Left hindlimb (tissue), 1 donor: Measurements from ENCODE around the gene SFTA2.
"Not testable (repeated sequence)": the region's sequence is repeated elsewhere in the genome, so short reads cannot be mapped to it uniquely, and the experiment has no call there.

Experiments
- DNase-seq: peaks from one replicate; pipeline ENCODE4 v3.0.0-alpha.2; 2018

Gene SFTA2

GRCh38 chr6:30912746-30913520 lies 19.0 kb downstream of the SFTA2 start:
- no peak for DNase-seq

- peak; percentile 2 for DNase-seq
Measured at GRCh38 chr6:30910473-30910872, 21.5 kb downstream of the SFTA2 start.

DNA sequence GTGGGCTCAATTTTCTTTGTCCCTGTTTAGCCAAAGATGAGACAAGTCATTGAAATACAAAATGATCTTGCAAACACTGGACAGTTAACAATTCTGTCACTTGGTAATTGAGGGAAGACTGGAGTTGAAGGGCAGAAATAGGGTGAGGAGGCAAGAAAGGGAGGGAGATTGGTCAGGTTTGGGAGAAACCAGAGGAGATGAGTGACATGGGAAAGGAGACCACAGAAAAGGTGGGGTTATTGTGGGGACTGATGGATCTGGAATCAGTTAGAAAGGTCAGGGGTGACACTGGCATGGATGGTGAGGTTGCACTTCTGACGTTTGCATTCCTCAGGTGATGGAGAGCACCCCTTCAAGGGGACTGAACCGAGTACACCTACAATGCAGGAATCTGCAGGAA lies 23.3 kb downstream of the SFTA2 start:
- DNase-seq: peak; percentile 13

- DNase-seq: peak; percentile 98
Measured at GRCh38 chr6:30907758-30908591, 24.0 kb downstream of the SFTA2 start, which contains the start of gene GTF2H4. TSS of gene GTF2H4 (plus strand) at chr6:30908207.

DNA sequence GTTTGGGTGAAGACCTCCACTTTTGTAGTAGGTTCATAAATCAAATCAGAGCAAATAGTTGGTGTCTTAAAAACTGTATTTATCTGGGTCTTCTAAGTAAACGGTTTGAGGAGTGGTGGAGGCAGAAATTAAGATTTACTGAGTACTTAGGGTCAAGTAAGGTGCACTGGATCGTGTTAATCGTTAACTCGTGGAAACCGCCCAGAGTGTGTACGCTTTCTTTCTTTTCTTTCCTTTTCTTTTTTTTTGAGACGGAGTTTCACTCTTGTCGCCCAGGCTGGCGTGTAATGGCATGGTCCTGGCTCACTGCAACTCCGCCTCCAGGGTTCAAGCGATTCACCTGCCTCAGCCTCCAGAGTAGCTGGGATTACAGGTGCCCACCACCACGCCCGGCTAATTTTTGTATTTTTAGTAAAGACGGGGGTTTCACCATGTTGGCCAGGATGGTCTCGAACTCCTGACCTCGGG lies 24.6 kb downstream of the SFTA2 start:
- not testable (repeated sequence) for DNase-seq

DNA sequence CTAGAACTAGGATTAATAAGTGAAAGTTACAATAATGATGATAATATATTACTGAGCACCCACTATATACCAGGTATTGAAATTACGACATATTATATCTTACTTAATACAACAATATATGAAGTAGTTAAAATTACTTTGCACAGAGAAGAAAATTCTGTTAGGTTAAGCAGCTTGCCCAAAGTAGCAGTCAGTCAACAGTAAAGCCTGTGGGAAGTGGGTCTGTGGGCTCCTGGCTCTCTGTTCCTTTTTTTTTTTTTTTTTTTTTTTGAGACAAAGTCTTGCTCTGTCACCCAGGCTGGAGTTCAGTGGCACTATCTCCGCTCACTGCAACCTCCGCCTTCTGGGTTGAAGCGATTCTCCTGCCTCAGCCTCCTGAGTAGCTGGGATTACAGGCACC lies 28.7 kb downstream of the SFTA2 start:
- DNase-seq: no peak

DNA sequence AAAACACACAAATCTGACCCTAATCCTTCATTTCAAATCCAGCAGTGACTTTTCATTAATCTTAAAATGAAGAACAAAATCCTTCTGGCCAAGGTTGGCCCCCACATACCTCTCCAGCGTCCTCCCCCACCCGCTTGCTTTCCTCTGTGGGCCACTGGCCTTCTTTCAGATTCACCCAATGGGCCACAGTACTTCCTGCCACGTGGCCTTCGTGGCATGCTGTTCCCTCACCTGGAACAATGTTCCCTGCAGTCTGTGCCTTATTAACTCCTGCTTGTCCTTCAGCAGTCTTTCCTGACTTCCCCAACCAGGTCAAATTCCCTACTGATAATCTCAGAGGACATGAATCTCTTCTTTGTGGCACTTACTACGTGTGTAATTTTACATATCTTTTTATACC lies 29.3 kb downstream of the SFTA2 start:
- DNase-seq: peak; percentile 4

DNA sequence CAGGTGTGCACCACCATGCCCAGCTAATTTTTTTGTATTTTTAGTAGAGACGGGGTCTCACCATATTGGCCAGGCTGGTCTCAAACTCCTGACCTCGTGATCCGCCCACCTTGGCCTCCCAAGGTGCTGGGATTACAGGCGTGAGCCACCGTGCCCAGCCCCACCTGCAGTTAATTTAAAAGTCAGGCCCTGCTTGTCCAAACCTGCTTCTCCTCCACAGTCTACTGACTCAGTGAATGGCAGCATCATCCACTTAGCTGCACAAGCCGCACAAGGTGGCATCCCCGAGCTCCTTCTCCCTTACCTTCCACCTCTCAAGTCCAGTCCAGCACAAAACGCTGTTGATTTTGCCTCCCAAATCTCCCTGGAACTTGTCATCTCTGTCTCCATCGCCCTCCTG lies 29.8 kb downstream of the SFTA2 start:
- not testable (repeated sequence) for DNase-seq

DNA sequence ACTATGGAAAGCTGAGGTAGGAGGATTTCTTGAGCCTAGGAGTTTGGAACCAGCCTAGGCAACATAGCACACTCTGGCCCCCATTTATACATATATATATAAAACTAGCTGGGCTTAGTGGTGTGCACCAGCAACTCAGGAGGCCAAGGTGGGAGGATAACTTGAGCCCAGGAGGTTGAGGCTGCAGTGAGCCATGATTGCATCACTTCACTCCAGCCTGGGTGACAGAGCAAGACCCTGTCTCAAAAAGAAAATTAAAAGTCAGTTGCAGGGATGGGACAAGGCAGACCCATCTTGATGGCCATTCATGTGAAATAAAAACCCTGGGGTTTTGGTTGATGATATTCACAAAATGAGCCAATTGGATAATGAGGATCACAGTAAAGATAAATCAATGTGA lies 30.5 kb downstream of the SFTA2 start:
- DNase-seq: no peak

GRCh38 chr6:30900863-30901417 lies 31.0 kb downstream of the SFTA2 start:
- no peak for DNase-seq

- peak; percentile 20 for DNase-seq
Measured at GRCh38 chr6:30898750-30899360, 33.1 kb downstream of the SFTA2 start.

GRCh38 chr6:30897882-30898281 lies 34.1 kb downstream of the SFTA2 start:
- DNase-seq: peak; percentile 16

DNA sequence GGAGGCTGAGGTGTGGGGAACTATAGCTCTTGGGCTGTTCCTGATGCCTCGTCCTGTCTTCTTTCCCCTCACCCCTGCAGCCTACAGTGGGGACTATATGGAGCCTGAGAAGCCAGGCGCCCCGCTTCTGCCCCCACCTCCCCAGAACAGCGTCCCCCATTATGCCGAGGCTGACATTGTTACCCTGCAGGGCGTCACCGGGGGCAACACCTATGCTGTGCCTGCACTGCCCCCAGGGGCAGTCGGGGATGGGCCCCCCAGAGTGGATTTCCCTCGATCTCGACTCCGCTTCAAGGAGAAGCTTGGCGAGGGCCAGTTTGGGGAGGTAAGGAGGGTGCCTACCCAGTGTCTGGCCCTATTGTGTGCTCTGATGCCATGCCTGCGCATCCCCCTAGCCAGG lies 35.4 kb downstream of the SFTA2 start:
- DNase-seq: peak; percentile 22

GRCh38 chr6:30895343-30895742 lies 36.6 kb downstream of the SFTA2 start:
- DNase-seq: peak; percentile 6

- DNase-seq: peak; percentile 2
Measured at GRCh38 chr6:30894935-30895334, 37.0 kb downstream of the SFTA2 start.

DNA sequence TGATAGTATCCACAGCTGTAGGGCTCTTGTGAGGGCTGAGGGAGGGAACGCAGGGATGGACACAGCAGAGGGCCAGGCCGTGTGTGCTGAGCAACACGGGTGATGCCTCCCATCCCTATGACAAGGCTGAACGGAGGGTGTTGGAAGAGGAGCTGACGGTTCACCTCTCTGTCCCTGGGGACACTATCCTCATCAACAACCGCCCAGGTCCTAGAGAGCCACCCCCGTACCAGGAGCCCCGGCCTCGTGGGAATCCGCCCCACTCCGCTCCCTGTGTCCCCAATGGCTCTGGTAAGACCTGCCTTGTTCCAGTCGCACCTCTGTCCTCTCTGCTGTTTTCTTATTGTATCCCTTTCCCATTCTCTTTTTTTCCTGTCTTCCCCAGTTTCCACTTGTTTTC lies 37.6 kb downstream of the SFTA2 start:
- DNase-seq: peak; percentile 21

DNA sequence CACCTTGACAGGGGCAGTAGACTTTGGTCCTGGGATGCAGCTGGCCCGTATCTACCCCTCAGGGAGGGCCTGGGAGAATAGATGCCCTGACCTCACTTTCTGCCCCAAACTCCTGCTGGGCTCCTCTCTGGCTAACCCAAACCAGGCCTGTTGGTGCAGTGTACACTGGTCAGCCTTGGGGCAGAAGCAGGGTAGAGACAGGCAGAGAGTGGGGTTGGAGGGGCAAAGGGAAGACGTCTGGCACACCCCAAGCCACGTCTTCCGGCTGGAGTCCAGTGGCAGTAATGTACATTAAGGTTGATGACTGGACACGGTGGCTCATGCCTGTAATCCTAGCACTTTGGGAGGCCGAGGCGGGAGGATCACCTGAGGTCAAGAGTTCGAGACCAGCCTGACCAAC lies 38.3 kb downstream of the SFTA2 start:
- no peak for DNase-seq

DNA sequence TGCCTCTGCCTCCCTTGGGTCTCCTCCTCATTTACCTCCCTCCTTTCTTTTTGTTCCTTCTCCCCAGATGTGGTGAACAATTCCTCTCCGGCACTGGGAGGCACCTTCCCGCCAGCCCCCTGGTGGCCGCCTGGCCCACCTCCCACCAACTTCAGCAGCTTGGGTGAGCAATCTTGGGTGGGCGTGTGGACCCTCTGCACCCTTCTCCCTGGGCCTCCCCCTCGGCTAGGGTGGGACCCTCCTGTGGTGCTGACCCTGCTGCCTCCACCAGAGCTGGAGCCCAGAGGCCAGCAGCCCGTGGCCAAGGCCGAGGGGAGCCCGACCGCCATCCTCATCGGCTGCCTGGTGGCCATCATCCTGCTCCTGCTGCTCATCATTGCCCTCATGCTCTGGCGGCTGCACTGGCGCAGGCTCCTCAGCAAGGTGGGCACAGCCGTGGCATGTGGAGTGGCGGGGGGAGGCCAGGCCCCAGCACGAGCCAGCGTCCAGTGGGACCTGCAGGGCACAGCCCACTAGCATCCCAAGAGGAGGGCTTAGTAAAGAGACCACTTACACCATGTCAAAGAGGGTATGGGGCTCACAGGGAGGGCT lies 38.9 kb downstream of the SFTA2 start:
- peak; percentile 13 for DNase-seq

DNA sequence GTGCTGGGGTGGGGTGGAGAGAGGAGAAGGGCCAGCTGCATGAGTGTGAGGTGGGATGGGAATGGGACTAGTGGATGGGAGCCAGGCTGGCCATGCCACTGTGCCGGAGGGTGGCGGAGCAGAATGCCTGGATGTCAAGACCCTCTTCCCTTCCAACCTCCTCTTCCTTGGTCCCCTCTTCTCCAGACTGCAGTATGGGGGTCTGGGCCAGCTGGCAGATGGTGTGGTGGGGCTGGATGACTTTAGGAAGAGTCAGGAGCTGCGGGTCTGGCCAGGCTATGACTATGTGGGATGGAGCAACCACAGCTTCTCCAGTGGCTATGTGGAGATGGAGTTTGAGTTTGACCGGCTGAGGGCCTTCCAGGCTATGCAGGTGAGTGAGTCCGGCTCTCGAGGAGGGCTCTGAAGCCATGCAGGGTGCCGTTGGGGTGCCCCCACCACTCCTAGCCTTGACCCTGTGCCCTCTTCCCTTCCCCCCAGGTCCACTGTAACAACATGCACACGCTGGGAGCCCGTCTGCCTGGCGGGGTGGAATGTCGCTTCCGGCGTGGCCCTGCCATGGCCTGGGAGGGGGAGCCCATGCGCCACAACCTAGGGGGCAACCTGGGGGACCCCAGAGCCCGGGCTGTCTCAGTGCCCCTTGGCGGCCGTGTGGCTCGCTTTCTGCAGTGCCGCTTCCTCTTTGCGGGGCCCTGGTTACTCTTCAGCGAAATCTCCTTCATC lies 40.0 kb downstream of the SFTA2 start:
- DNase-seq: peak; percentile 14

GRCh38 chr6:30891450-30891723 lies 40.6 kb downstream of the SFTA2 start:
- DNase-seq: no peak

DNA sequence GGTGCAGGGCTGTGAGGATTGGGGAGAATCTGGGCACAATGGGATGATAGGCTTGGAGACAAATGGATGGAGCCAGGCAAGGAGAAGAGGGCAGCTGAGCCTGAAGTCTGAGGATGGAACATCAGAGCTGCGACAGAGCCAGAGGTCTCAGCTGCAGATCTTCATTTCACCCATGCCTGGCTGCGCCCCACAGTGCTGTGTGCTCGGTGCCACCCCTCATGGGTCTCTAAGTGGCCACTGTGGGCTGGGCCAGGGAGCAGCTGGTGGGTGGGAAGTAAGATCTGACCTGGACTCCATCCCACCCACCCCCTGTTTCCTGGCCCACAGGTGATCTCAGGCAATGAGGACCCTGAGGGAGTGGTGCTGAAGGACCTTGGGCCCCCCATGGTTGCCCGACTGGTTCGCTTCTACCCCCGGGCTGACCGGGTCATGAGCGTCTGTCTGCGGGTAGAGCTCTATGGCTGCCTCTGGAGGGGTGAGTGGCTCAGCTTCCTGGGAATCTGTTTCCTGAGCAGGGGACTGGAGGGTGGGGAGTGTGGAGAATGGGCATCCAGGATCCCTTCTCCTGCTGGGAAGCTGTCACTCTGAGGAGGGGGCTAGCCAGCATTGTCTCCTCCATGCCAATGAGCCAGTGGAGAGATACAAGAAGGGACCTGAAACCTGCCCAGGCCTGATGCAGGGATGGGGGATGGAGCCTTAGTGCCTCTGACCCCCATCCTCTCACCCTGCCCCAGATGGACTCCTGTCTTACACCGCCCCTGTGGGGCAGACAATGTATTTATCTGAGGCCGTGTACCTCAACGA lies 41.1 kb downstream of the SFTA2 start:
- peak; percentile 32 for DNase-seq
